Measurements from ENCODE around the gene CACNA1G.
A peak's percentile ranks its signal among the peaks of the same experiment; 100 is the strongest.

CACNA1G gene

GRCh38 chr17:50613007-50613992 is 52.8 kb downstream of the CACNA1G start:
- no peak for DNase-seq (ENCODE audit: low read depth)

- no peak for DNase-seq (ENCODE audit: low read depth)
These were observed 54.0 kb downstream of the CACNA1G start for GRCh38 chr17:50614471-50615051.

GRCh38 chr17:50615828-50616227 is 55.3 kb downstream of the CACNA1G start:
- no peak for DNase-seq (ENCODE audit: low read depth)

- no peak for DNase-seq (ENCODE audit: low read depth)
These were observed 57.8 kb downstream of the CACNA1G start for GRCh38 chr17:50618300-50618699.

GRCh38 chr17:50618941-50619340 is 58.4 kb downstream of the CACNA1G start:
- DNase-seq (ENCODE audit: low read depth): no peak

- no peak for DNase-seq (ENCODE audit: low read depth)
These were observed 59.0 kb downstream of the CACNA1G start for GRCh38 chr17:50619489-50619888.

- no peak for DNase-seq (ENCODE audit: low read depth)
These were observed 59.7 kb downstream of the CACNA1G start for GRCh38 chr17:50620237-50620636.

GRCh38 chr17:50620858-50621257 is 60.3 kb downstream of the CACNA1G start:
- no peak for DNase-seq (ENCODE audit: low read depth)

- DNase-seq (ENCODE audit: low read depth): no peak
These were observed 61.1 kb downstream of the CACNA1G start for GRCh38 chr17:50621574-50622031.

- DNase-seq (ENCODE audit: low read depth): no peak
These were observed 63.9 kb downstream of the CACNA1G start for GRCh38 chr17:50624321-50624934.

GRCh38 chr17:50625032-50625871 is 64.7 kb downstream of the CACNA1G start:
- DNase-seq (ENCODE audit: low read depth): no peak

GRCh38 chr17:50626037-50626574 is 65.6 kb downstream of the CACNA1G start:
- DNase-seq (ENCODE audit: low read depth): peak; percentile 40

GRCh38 chr17:50627036-50627781 is 66.7 kb downstream of the CACNA1G start:
- no peak for DNase-seq (ENCODE audit: low read depth)

- no peak for DNase-seq (ENCODE audit: low read depth)
These were observed 67.5 kb downstream of the CACNA1G start for GRCh38 chr17:50627782-50628601.

- no peak for DNase-seq (ENCODE audit: low read depth)
These were observed 69.4 kb downstream of the CACNA1G start for GRCh38 chr17:50629902-50630301.

- peak; percentile 29 for DNase-seq (ENCODE audit: low read depth)
These were observed 70.1 kb downstream of the CACNA1G start for GRCh38 chr17:50630524-50631194.

- DNase-seq (ENCODE audit: low read depth): no peak
These were observed 70.8 kb downstream of the CACNA1G start for GRCh38 chr17:50631195-50631907.

- DNase-seq (ENCODE audit: low read depth): no peak
These were observed 71.5 kb downstream of the CACNA1G start for GRCh38 chr17:50631908-50632571.
